Keratinocyte (primary cell): ENCODE measurements around the gene LIN7A.

Source experiments
- EZH2 ChIP-seq: IDR thresholded peaks from one replicate; pipeline ENCODE4 v1.6.1; 2012; ENCODE audit warnings: inconsistent platforms, mild to moderate bottlenecking, low read length, moderate library complexity
- TF ChIP-seq, protein P1 (sequence below), 3 experiments: IDR thresholded peaks in 1 of 3; conservative IDR thresholded peaks in 1 of 3; optimal IDR thresholded peaks in 1 of 3; 2 replicates in 2 of 3; 3 replicates in 1 of 3; pipeline versions ENCODE3 to v1.5.1; 2011; ENCODE audit warnings: low read length in 3 of 3, mild to moderate bottlenecking in 3 of 3, moderate library complexity in 2 of 3, control low read depth in 1 of 3, inconsistent platforms in 1 of 3; ENCODE audit not compliant: insufficient read depth in 2 of 3; ENCODE audit errors: extremely low read depth in 1 of 3

GRCh38 chr12:80979816-80980215 is 42.1 kb upstream of the LIN7A start:
- TF ChIP-seq, protein P1, sequence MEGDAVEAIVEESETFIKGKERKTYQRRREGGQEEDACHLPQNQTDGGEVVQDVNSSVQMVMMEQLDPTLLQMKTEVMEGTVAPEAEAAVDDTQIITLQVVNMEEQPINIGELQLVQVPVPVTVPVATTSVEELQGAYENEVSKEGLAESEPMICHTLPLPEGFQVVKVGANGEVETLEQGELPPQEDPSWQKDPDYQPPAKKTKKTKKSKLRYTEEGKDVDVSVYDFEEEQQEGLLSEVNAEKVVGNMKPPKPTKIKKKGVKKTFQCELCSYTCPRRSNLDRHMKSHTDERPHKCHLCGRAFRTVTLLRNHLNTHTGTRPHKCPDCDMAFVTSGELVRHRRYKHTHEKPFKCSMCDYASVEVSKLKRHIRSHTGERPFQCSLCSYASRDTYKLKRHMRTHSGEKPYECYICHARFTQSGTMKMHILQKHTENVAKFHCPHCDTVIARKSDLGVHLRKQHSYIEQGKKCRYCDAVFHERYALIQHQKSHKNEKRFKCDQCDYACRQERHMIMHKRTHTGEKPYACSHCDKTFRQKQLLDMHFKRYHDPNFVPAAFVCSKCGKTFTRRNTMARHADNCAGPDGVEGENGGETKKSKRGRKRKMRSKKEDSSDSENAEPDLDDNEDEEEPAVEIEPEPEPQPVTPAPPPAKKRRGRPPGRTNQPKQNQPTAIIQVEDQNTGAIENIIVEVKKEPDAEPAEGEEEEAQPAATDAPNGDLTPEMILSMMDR (optimal IDR thresholded peaks at IDR 0.05 in 1 of 3, IDR thresholded peaks at IDR 0.05 in 1 of 3, conservative IDR thresholded peaks at IDR 0.05 in 1 of 3; ENCODE audit: extremely low read depth in 1 of 3, insufficient read depth in 2 of 3, low read length in 3 of 3): no peak
- TF ChIP-seq EZH2: no peak
